HEK293T (cell line): ENCODE measurements around the gene CD300A.

ENCODE experiments used
- CTCF ChIA-PET: fragments of 350-600 bp; formaldehyde crosslinking; extraction: SDS; loops from one replicate; lab custom pipeline; 2021; ENCODE audit warnings: antibody characterized with exemption, inconsistent platforms; lab: Yijun Ruan, JAX
- POLR2A ChIA-PET: fragments of 350-600 bp; formaldehyde crosslinking; extraction: SDS; loops from one replicate; lab custom pipeline; 2020; ENCODE audit warnings: antibody characterized with exemption, inconsistent platforms; lab: Yijun Ruan, JAX
- DNase-seq: peaks from one replicate; pipeline ENCODE4 v3.0.0; 2012; ENCODE audit warnings: mixed read lengths; ENCODE audit errors: extremely low spot score
- ARNT ChIP-seq: fragments of 450-650 bp; IDR thresholded peaks from 2 replicates; pipeline ENCODE4 v1.6.1; 2017; ENCODE audit warnings: mild to moderate bottlenecking
- BHLHE40 ChIP-seq: fragments of 450-650 bp; IDR thresholded peaks from 2 replicates; pipeline ENCODE4 v1.6.1; 2016; ENCODE audit warnings: mild to moderate bottlenecking, moderate library complexity, borderline replicate concordance
- CTBP1 ChIP-seq: fragments of 450-650 bp; IDR thresholded peaks from 2 replicates; pipeline ENCODE4 v1.6.1; 2016; ENCODE audit warnings: borderline replicate concordance
- ELF4 ChIP-seq: fragments of 450-650 bp; IDR thresholded peaks from 2 replicates; pipeline ENCODE4 v1.6.1; 2017; ENCODE audit warnings: antibody characterized with exemption
- FOXA1 ChIP-seq: fragments of 450-650 bp; IDR thresholded peaks from 2 replicates; pipeline ENCODE4 v1.6.1; 2016; ENCODE audit warnings: mild to moderate bottlenecking
- FOXK2 ChIP-seq: fragments of 450-650 bp; IDR thresholded peaks from 2 replicates; pipeline ENCODE4 v1.6.1; 2016; ENCODE audit warnings: mild to moderate bottlenecking
- FOXM1 ChIP-seq: fragments of 450-650 bp; IDR thresholded peaks from 2 replicates; pipeline ENCODE4 v1.6.1; 2017; ENCODE audit warnings: mild to moderate bottlenecking, borderline replicate concordance
- HDGF ChIP-seq: fragments of 450-650 bp; IDR thresholded peaks from 2 replicates; pipeline ENCODE4 v1.6.1; 2017; ENCODE audit warnings: antibody characterized with exemption, borderline replicate concordance
- L3MBTL2 ChIP-seq: fragments of 450-650 bp; conservative IDR thresholded peaks from 2 replicates; pipeline ENCODE4 v1.6.1; 2016; ENCODE audit warnings: mild to moderate bottlenecking
- LEF1 ChIP-seq: fragments of 450-650 bp; IDR thresholded peaks from 2 replicates; pipeline ENCODE4 v1.6.1; 2017; ENCODE audit warnings: mild to moderate bottlenecking, borderline replicate concordance
- NFRKB ChIP-seq: fragments of 450-650 bp; IDR thresholded peaks from 2 replicates; pipeline ENCODE4 v1.6.1; 2016; ENCODE audit warnings: mild to moderate bottlenecking, moderate library complexity
- PKNOX1 ChIP-seq: fragments of 450-650 bp; IDR thresholded peaks from 2 replicates; pipeline ENCODE4 v1.6.1; 2016
- SP1 ChIP-seq: fragments of 450-650 bp; IDR thresholded peaks from 2 replicates; pipeline ENCODE4 v1.6.1; 2017
- SUZ12 ChIP-seq: fragments of 450-650 bp; IDR thresholded peaks from 2 replicates; pipeline ENCODE4 v1.6.1; 2016; ENCODE audit warnings: mild to moderate bottlenecking
- TARDBP ChIP-seq: fragments of 450-650 bp; IDR thresholded peaks from 2 replicates; pipeline ENCODE4 v1.6.1; 2016
- ZNF384 ChIP-seq: fragments of 450-650 bp; IDR thresholded peaks from 2 replicates; pipeline ENCODE4 v1.6.1; 2016

The CD300A gene

GRCh38 chr17:74443516-74444296 is 22.7 kb upstream of the CD300A start:
- POLR2A ChIA-PET: interaction anchor here (1.8 to 2.5 kb wide), 3 partner anchors 10 to 13 kb away, joined by 4 to 27 read pairs (median 8); no protein-coding TSS in a partner anchor
- no peak for TF ChIP-seq ELF4
- TF ChIP-seq SP1: no peak
- no peak for TF ChIP-seq HDGF
- TF ChIP-seq FOXM1: no peak
- TF ChIP-seq CTBP1: no peak
- no peak for TF ChIP-seq FOXK2
- DNase-seq: no peak
- CTCF ChIA-PET: interaction anchor here (0.9 to 1.8 kb wide), 2 partner anchors 9 to 76 kb away, joined by 3 to 4 read pairs; no protein-coding TSS in a partner anchor

- DNase-seq: no peak
- ChIA-PET CTCF (interaction anchor here (1.8 kb wide), 1 partner anchor 10 kb away, joined by 4 read pairs; no protein-coding TSS in a partner anchor), POLR2A (interaction anchor here (1.1 to 2.5 kb wide), 4 partner anchors 9 to 65 kb away, joined by 3 to 27 read pairs (median 6); no protein-coding TSS in a partner anchor)
- TF ChIP-seq CTBP1: no peak
- TF ChIP-seq NFRKB: no peak
- TF ChIP-seq ZNF384: no peak
- no peak for TF ChIP-seq FOXA1
- TF ChIP-seq BHLHE40: no peak
- no peak for TF ChIP-seq SP1
- no peak for TF ChIP-seq SUZ12
- TF ChIP-seq L3MBTL2: no peak
- TF ChIP-seq LEF1: no peak
- TF ChIP-seq HDGF: no peak
- TF ChIP-seq ELF4: no peak
- no peak for TF ChIP-seq ARNT
- no peak for TF ChIP-seq TARDBP
- no peak for TF ChIP-seq FOXM1
Observed at GRCh38 chr17:74444406-74444805, 22.0 kb upstream of the CD300A start.

DNA sequence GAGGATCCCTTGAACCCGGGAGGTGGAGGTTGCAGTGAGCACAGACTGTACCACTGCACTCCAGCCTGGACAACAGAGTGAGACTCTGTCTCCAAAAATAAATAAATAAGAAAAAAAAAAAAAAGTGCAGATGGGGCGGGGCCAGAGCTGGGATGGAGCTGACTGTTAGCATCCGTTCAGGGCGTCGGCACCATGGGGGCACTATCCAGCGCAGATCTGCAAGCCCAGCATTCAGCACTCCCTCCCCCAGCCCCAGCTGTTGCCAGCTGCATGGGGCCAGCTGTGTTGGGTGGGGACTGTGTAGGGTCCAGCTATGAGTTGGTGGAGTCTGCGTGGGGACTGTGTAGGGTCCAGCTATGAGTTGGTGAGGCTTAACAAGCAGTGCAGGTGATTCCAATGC is 21.3 kb upstream of the CD300A start:
- ChIA-PET CTCF (interaction anchor here (0.6 to 1.8 kb wide), 2 partner anchors 11 to 71 kb away, joined by 3 to 4 read pairs; no protein-coding TSS in a partner anchor), POLR2A (interaction anchor here (1.1 to 2.5 kb wide), 3 partner anchors 8 to 66 kb away, joined by 3 to 27 read pairs (median 8); no protein-coding TSS in a partner anchor)
- DNase-seq: no peak
- TF ChIP-seq ELF4: no peak
- TF ChIP-seq ZNF384: 0 out of 2 replicates have a peak, but pooled peaks have one; percentile 17

GRCh38 chr17:74446551-74447500 is 19.6 kb upstream of the CD300A start:
- TF ChIP-seq ARNT (no peak), FOXM1 (no peak), BHLHE40 (no peak), ZNF384 (no peak), SP1 (no peak), TARDBP (no peak), NFRKB (no peak), FOXA1 (no peak), PKNOX1 (no peak), CTBP1 (no peak), ELF4 (no peak), FOXK2 (no peak)
- ChIA-PET CTCF (no interaction called here), POLR2A (no interaction called here)
- no peak for DNase-seq

DNA sequence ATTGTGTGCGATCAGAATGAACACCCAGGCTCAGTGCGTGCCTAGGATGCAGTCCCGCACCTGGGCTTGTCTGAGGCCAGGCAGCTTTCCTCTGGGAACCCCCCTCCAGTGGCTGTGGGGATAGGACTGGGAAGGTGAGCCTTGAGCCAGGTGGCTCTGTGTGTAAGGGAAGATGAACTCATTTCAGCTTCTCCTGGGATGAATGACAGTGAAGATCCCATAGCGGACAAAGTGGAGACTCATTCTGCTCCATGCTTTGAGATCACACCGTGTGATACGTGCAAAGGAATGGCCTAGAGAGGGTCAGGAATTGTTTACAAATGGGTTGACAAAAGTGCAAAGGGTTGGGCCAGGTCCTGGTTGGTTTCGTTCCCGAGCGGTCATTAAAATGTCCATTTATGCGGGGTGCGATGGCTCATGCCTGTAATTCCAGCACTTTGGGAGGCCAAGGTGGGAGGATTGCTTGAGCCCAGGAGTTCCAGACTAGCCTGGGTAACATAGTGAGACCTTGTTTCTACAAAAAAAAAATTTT is 18.7 kb upstream of the CD300A start:
- DNase-seq: no peak

More for the DNA sequence above, 18.7 kb upstream of the CD300A start:
- TF ChIP-seq FOXA1 (no peak), SP1 (no peak), ARNT (no peak), HDGF (no peak), LEF1 (no peak), PKNOX1 (no peak), L3MBTL2 (no peak), BHLHE40 (no peak), ELF4 (no peak), FOXM1 (no peak), FOXK2 (no peak), ZNF384 (no peak), NFRKB (no peak), SUZ12 (no peak)
- POLR2A ChIA-PET: no interaction called here
- CTCF ChIA-PET: interaction anchor here (0.7 to 0.8 kb wide), 3 partner anchors 12 to 69 kb away, joined by 3 to 4 read pairs (median 3); no protein-coding TSS in a partner anchor
